ENCODE measurements around the gene ABCB4.

Gene ABCB4

GRCh38 chr7:87451187-87451586 lies 24.3 kb downstream of the ABCB4 start:
- no peak for FAIRE-seq
- TF ChIP-seq TAF1 (IDR thresholded peaks at IDR 0.05; ENCODE audit: borderline replicate concordance, low read depth, low read length) (no peak), POLR2A (IDR thresholded peaks at IDR 0.05; ENCODE audit: low read depth, low read length) (no peak), POLR2AphosphoS5 (IDR thresholded peaks at IDR 0.05; ENCODE audit: low read depth, low read length) (no peak)

GRCh38 chr7:87450706-87451105 lies 24.8 kb downstream of the ABCB4 start:
- FAIRE-seq (no peak), DNase-seq (ENCODE audit: insufficient read length) (no peak)
- TF ChIP-seq POLR2AphosphoS5 (IDR thresholded peaks at IDR 0.05; ENCODE audit: low read depth, low read length): no peak
- no peak for TF ChIP-seq TAF1 (IDR thresholded peaks at IDR 0.05; ENCODE audit: borderline replicate concordance, low read depth, low read length)
- no peak for TF ChIP-seq POLR2A (IDR thresholded peaks at IDR 0.05; ENCODE audit: low read depth, low read length)

More at GRCh38 chr7:87451187-87451586, 24.3 kb downstream of the ABCB4 start:
- DNase-seq (ENCODE audit: insufficient read length): no peak

GRCh38 chr7:87448388-87448787 lies 27.1 kb downstream of the ABCB4 start:
- DNase-seq (ENCODE audit: insufficient read length) (no peak), FAIRE-seq (no peak)
- TF ChIP-seq POLR2A (IDR thresholded peaks at IDR 0.05; ENCODE audit: low read depth, low read length) (no peak), TAF1 (IDR thresholded peaks at IDR 0.05; ENCODE audit: borderline replicate concordance, low read depth, low read length) (no peak), POLR2AphosphoS5 (IDR thresholded peaks at IDR 0.05; ENCODE audit: low read depth, low read length) (no peak)

GRCh38 chr7:87447116-87447635 lies 28.3 kb downstream of the ABCB4 start:
- TF ChIP-seq TAF1 (IDR thresholded peaks at IDR 0.05; ENCODE audit: borderline replicate concordance, low read depth, low read length): no peak
- no peak for TF ChIP-seq POLR2A (IDR thresholded peaks at IDR 0.05; ENCODE audit: low read depth, low read length)
- TF ChIP-seq POLR2AphosphoS5 (IDR thresholded peaks at IDR 0.05; ENCODE audit: low read depth, low read length): no peak
- FAIRE-seq (no peak), DNase-seq (ENCODE audit: insufficient read length) (no peak)

- DNase-seq (ENCODE audit: insufficient read length): no peak
- FAIRE-seq: peak; percentile 71
- no peak for TF ChIP-seq TAF1 (IDR thresholded peaks at IDR 0.05; ENCODE audit: borderline replicate concordance, low read depth, low read length)
- TF ChIP-seq POLR2A (IDR thresholded peaks at IDR 0.05; ENCODE audit: low read depth, low read length): no peak
- TF ChIP-seq POLR2AphosphoS5 (IDR thresholded peaks at IDR 0.05; ENCODE audit: low read depth, low read length): no peak
Observed at GRCh38 chr7:87445897-87446296, 29.6 kb downstream of the ABCB4 start.

GRCh38 chr7:87435546-87435945 lies 39.9 kb downstream of the ABCB4 start:
- TF ChIP-seq POLR2A (IDR thresholded peaks at IDR 0.05; ENCODE audit: low read depth, low read length) (no peak), POLR2AphosphoS5 (IDR thresholded peaks at IDR 0.05; ENCODE audit: low read depth, low read length) (no peak), TAF1 (IDR thresholded peaks at IDR 0.05; ENCODE audit: borderline replicate concordance, low read depth, low read length) (no peak)
- FAIRE-seq (no peak), DNase-seq (ENCODE audit: insufficient read length) (no peak)

GRCh38 chr7:87432536-87432935 lies 42.9 kb downstream of the ABCB4 start:
- TF ChIP-seq TAF1 (IDR thresholded peaks at IDR 0.05; ENCODE audit: borderline replicate concordance, low read depth, low read length) (no peak), POLR2A (IDR thresholded peaks at IDR 0.05; ENCODE audit: low read depth, low read length) (no peak), POLR2AphosphoS5 (IDR thresholded peaks at IDR 0.05; ENCODE audit: low read depth, low read length) (no peak)
- DNase-seq (ENCODE audit: insufficient read length): no peak
- FAIRE-seq: no peak

GRCh38 chr7:87427288-87427687 lies 48.2 kb downstream of the ABCB4 start:
- TF ChIP-seq POLR2AphosphoS5 (IDR thresholded peaks at IDR 0.05; ENCODE audit: low read depth, low read length) (no peak), POLR2A (IDR thresholded peaks at IDR 0.05; ENCODE audit: low read depth, low read length) (no peak), TAF1 (IDR thresholded peaks at IDR 0.05; ENCODE audit: borderline replicate concordance, low read depth, low read length) (no peak)
- DNase-seq (ENCODE audit: insufficient read length) (no peak), FAIRE-seq (no peak)

GRCh38 chr7:87426160-87426559 lies 49.3 kb downstream of the ABCB4 start:
- FAIRE-seq: no peak
- DNase-seq (ENCODE audit: insufficient read length): no peak
- TF ChIP-seq TAF1 (IDR thresholded peaks at IDR 0.05; ENCODE audit: borderline replicate concordance, low read depth, low read length): no peak
- TF ChIP-seq POLR2AphosphoS5 (IDR thresholded peaks at IDR 0.05; ENCODE audit: low read depth, low read length): no peak
- no peak for TF ChIP-seq POLR2A (IDR thresholded peaks at IDR 0.05; ENCODE audit: low read depth, low read length)

- DNase-seq (ENCODE audit: insufficient read length) (no peak), FAIRE-seq (no peak)
- no peak for TF ChIP-seq TAF1 (IDR thresholded peaks at IDR 0.05; ENCODE audit: borderline replicate concordance, low read depth, low read length)
- TF ChIP-seq POLR2A (IDR thresholded peaks at IDR 0.05; ENCODE audit: low read depth, low read length): no peak
- no peak for TF ChIP-seq POLR2AphosphoS5 (IDR thresholded peaks at IDR 0.05; ENCODE audit: low read depth, low read length)
Observed at GRCh38 chr7:87424075-87424474, 51.4 kb downstream of the ABCB4 start.

GRCh38 chr7:87420173-87420572 lies 55.3 kb downstream of the ABCB4 start:
- no peak for FAIRE-seq
- no peak for TF ChIP-seq POLR2AphosphoS5 (IDR thresholded peaks at IDR 0.05; ENCODE audit: low read depth, low read length)
- TF ChIP-seq POLR2A (IDR thresholded peaks at IDR 0.05; ENCODE audit: low read depth, low read length): no peak
- no peak for TF ChIP-seq TAF1 (IDR thresholded peaks at IDR 0.05; ENCODE audit: borderline replicate concordance, low read depth, low read length)
- DNase-seq (ENCODE audit: insufficient read length): no peak

GRCh38 chr7:87416682-87417587 lies 58.5 kb downstream of the ABCB4 start:
- DNase-seq (ENCODE audit: insufficient read length) (no peak), FAIRE-seq (peak; percentile 79)
- TF ChIP-seq POLR2A (IDR thresholded peaks at IDR 0.05; ENCODE audit: low read depth, low read length): no peak
- TF ChIP-seq POLR2AphosphoS5 (IDR thresholded peaks at IDR 0.05; ENCODE audit: low read depth, low read length): no peak
- TF ChIP-seq TAF1 (IDR thresholded peaks at IDR 0.05; ENCODE audit: borderline replicate concordance, low read depth, low read length): no peak
